GM18499 (cell line): ENCODE measurements around the gene RICTOR.
"Not testable (repeated sequence)": the region's sequence is repeated elsewhere in the genome, so short reads cannot be mapped to it uniquely, and the experiment has no call there.

Experiments used
- ATAC-seq: cut with Tn5 transposase; IDR thresholded peaks from one replicate; pipeline ENCODE4 v1.9.1; 2021; ENCODE audit warnings: moderate number of reproducible peaks; ENCODE audit not compliant: insufficient read depth, unreplicated experiment

RICTOR gene

GRCh38 chr5:39058178-39058921, 15.8 kb downstream of the RICTOR start:
- ATAC-seq: peak; percentile 80

- no peak for ATAC-seq
Measured at GRCh38 chr5:39057734-39058133, 16.5 kb downstream of the RICTOR start.

GRCh38 chr5:39055768-39056398, 18.3 kb downstream of the RICTOR start:
- no peak for ATAC-seq

- ATAC-seq: no peak
Measured at GRCh38 chr5:39055027-39055767, 19.0 kb downstream of the RICTOR start.

- no peak for ATAC-seq
Measured at GRCh38 chr5:39053189-39053588, 21.0 kb downstream of the RICTOR start.

GRCh38 chr5:39052141-39052540, 22.1 kb downstream of the RICTOR start:
- ATAC-seq: no peak

GRCh38 chr5:39049315-39049714, 24.9 kb downstream of the RICTOR start:
- no peak for ATAC-seq

GRCh38 chr5:39040875-39041274, 33.3 kb downstream of the RICTOR start:
- no peak for ATAC-seq

- ATAC-seq: not testable (repeated sequence)
Measured at GRCh38 chr5:39034493-39034892, 39.7 kb downstream of the RICTOR start.

GRCh38 chr5:39031041-39031440, 43.2 kb downstream of the RICTOR start:
- no peak for ATAC-seq

- ATAC-seq: no peak
Measured at GRCh38 chr5:39025456-39025855, 48.7 kb downstream of the RICTOR start.

GRCh38 chr5:39024884-39025283, 49.3 kb downstream of the RICTOR start:
- no peak for ATAC-seq

GRCh38 chr5:39024005-39024404, 50.2 kb downstream of the RICTOR start:
- no peak for ATAC-seq

GRCh38 chr5:39023121-39023520, 51.1 kb downstream of the RICTOR start:
- ATAC-seq: no peak

GRCh38 chr5:39022151-39022550, 52.0 kb downstream of the RICTOR start:
- no peak for ATAC-seq

GRCh38 chr5:39021413-39021812, 52.8 kb downstream of the RICTOR start:
- ATAC-seq: no peak

- no peak for ATAC-seq
Measured at GRCh38 chr5:39020458-39020857, 53.7 kb downstream of the RICTOR start.

GRCh38 chr5:39019254-39019653, 54.9 kb downstream of the RICTOR start:
- no peak for ATAC-seq

GRCh38 chr5:39017504-39017903, 56.7 kb downstream of the RICTOR start:
- no peak for ATAC-seq

GRCh38 chr5:39016587-39017275, 57.5 kb downstream of the RICTOR start:
- ATAC-seq: no peak
